Progenitor cell of endocrine pancreas (in vitro differentiated cells): ENCODE results near the gene SEL1L. TPM values are rescaled to one million over a fixed set of nuclear protein-coding genes. Genes with fewer than 3 reads are reported as not detected.
"Not testable (repeated sequence)": the region's sequence is repeated elsewhere in the genome, so short reads cannot be mapped to it uniquely, and the experiment has no call there.

Experiments
- DNase-seq: peaks from one replicate; pipeline ENCODE4 v3.0.0; 2021; ENCODE audit warnings: low spot score; ENCODE audit not compliant: unreplicated experiment
- H3K27ac Mint-ChIP-seq: 2 replicates; pipeline ENCODE4 v1.8.0; 2021; ENCODE audit warnings: mild to moderate bottlenecking, moderate library complexity, mixed read lengths
- H3K27me3 Mint-ChIP-seq: 2 replicates; pipeline ENCODE4 v1.8.0; 2021; ENCODE audit warnings: mixed read lengths
- H3K36me3 Mint-ChIP-seq: 2 replicates; pipeline ENCODE4 v1.8.0; 2022; ENCODE audit warnings: mixed read lengths; ENCODE audit not compliant: insufficient read depth
- H3K4me1 Mint-ChIP-seq: 2 replicates; pipeline ENCODE4 v1.8.0; 2021; ENCODE audit warnings: low read depth, mixed read lengths
- H3K4me3 Mint-ChIP-seq: 2 replicates; pipeline ENCODE4 v1.8.0; 2021; ENCODE audit warnings: low read depth, mild to moderate bottlenecking, moderate library complexity, mixed read lengths
- H3K9me3 Mint-ChIP-seq: 2 replicates; pipeline ENCODE4 v1.8.0; 2021; ENCODE audit warnings: low read depth, mixed read lengths
- total RNA-seq: library from RNA; stranded (reverse); gene quantifications from 2 replicates; pipeline ENCODE4 v1.2.1, GENCODE V29; 2021
- TF ChIP-seq, protein P1 (sequence below): fragments of 200-600 bp; sonication (generic); IDR thresholded peaks from one replicate; pipeline ENCODE4 v1.5.0; 2021; ENCODE audit warnings: antibody characterized with exemption, mild to moderate bottlenecking; ENCODE audit not compliant: unreplicated experiment

SEL1L gene
- total RNA-seq, 1 donor from 2014 or later: 68.3 TPM

DNA sequence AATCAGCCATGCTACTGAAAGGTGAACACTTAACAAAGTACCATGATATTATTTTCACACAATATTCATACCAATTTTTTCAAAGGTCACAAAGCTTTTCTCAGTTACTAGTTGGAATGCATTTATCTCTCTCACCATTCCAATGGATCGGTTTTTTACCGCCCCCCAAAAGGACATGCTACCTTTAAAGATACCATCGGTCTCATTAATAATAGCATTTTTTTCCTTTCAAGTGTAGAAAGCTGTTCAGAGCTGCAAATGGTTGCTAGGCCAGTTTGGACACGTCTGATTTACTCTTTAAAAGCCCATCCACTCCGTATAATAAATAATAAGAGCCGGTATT, 98.6 kb downstream of the SEL1L start:
- Mint-ChIP-seq H3K9me3 (no peaks in the 10 kb centered on the region), H3K4me3 (peak overlapping the region; percentile 86), H3K27me3 (peaks cover 37% of the 10 kb centered on the region), H3K4me1 (peaks cover 19% of the 10 kb centered on the region), H3K27ac (peak overlapping the region; percentile 90), H3K36me3 (no peaks in the 10 kb centered on the region)
- TF ChIP-seq, protein P1, sequence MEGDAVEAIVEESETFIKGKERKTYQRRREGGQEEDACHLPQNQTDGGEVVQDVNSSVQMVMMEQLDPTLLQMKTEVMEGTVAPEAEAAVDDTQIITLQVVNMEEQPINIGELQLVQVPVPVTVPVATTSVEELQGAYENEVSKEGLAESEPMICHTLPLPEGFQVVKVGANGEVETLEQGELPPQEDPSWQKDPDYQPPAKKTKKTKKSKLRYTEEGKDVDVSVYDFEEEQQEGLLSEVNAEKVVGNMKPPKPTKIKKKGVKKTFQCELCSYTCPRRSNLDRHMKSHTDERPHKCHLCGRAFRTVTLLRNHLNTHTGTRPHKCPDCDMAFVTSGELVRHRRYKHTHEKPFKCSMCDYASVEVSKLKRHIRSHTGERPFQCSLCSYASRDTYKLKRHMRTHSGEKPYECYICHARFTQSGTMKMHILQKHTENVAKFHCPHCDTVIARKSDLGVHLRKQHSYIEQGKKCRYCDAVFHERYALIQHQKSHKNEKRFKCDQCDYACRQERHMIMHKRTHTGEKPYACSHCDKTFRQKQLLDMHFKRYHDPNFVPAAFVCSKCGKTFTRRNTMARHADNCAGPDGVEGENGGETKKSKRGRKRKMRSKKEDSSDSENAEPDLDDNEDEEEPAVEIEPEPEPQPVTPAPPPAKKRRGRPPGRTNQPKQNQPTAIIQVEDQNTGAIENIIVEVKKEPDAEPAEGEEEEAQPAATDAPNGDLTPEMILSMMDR: no peak
- no peak for DNase-seq

DNA sequence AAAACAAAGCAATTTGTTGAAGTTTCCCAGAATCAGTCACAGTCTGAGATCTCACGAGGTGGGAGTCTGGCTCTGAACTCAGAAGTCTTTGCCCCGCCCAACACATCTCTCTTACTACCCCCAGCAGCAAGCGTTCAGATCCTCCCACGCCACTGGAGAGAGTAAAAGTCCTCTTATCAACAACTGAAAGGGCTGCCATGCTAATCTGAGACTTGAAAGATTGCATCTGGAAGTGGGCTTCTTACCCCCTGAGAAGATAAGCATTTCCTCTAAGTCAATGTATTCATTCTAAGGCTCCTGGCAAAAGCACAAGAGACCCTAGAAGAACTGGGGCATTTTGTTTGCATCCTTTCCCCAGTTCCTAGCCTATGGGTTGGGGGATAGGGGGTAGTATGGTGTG, 99.4 kb downstream of the SEL1L start:
- no peak for DNase-seq
- Mint-ChIP-seq H3K4me3 (no peak overlapping the region), H3K9me3 (no peaks in the 10 kb centered on the region), H3K36me3 (no peaks in the 10 kb centered on the region), H3K27me3 (peaks cover 31% of the 10 kb centered on the region), H3K27ac (no peak overlapping the region), H3K4me1 (peaks cover 19% of the 10 kb centered on the region)
- TF ChIP-seq, protein P1: no peak

DNA sequence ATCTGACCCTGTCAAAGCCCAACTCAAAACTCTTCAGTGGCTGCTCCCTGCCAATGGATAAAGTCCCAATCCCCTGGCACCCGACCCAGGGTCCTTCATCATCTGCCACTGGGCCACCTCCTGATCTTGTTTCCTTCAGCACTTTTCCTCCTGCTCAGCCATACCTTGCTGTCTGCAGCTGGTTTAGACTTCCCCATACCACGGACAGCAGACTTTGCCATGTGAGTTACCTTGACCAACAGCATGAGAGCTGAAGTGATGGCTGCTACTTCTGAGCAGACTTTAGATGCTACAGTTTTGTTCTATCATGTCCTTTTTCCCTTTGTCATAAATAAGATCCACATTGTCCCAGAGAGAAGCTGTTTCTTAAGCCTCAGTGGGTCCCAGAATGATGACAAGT, 100.3 kb downstream of the SEL1L start:
- H3K27me3 Mint-ChIP-seq: peaks cover 23% of the 10 kb centered on the region
- TF ChIP-seq, protein P1: no peak
- no peaks in the 10 kb centered on the region for H3K36me3 Mint-ChIP-seq
- no peak overlapping the region for H3K27ac Mint-ChIP-seq
- no peak for DNase-seq
- H3K9me3 Mint-ChIP-seq: no peaks in the 10 kb centered on the region
- H3K4me3 Mint-ChIP-seq: peak overlapping the region; percentile 1
- peaks cover 19% of the 10 kb centered on the region for H3K4me1 Mint-ChIP-seq

DNA sequence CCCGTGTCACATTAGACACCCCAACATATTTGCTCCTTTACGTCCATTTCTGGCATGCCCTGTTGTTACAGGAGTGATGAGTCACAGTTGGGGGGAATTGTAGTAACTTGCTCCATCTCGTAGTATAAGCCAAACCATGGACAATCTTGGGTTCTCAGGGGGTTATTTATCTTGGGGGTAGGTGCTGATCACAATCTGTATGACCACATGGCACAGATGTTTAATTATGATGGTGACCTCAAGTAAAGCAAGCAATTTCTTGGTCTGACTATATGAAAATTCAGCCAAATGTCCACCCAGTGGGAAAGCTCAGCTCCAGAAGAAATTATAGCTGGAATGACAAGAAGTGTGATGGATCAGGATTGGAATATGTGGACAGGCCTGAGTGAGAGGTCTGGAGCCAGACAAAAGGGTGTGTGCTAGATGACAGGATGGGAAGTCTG, 101.4 kb downstream of the SEL1L start:
- Mint-ChIP-seq H3K4me1 (peaks cover 25% of the 10 kb centered on the region), H3K27me3 (peaks cover 14% of the 10 kb centered on the region), H3K27ac (no peak overlapping the region), H3K36me3 (no peaks in the 10 kb centered on the region), H3K9me3 (no peaks in the 10 kb centered on the region), H3K4me3 (no peak overlapping the region)
- no peak for DNase-seq
- TF ChIP-seq, protein P1: no peak

DNA sequence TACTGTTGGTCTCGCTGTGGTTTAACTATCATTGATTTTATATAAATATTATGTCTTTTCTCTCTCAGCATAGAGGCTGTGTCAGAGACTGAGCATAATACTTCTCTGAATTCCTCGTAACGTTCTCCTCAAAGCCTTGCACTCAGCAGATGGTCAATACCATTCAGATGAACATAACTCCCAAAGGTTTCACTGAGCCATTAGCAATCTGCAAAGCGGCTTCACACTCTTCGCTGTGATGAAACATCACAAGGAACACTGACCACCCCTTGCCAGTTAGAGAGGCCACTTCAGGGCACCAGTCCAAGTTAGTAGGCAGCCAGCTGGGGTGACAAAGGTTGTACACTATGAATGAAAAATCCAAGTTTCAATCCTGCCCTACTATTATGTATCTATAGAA, 103.4 kb downstream of the SEL1L start:
- TF ChIP-seq, protein P1: no peak
- Mint-ChIP-seq H3K27ac (peak overlapping the region; percentile 14), H3K9me3 (no peaks in the 10 kb centered on the region), H3K27me3 (peaks cover 8% of the 10 kb centered on the region), H3K36me3 (no peaks in the 10 kb centered on the region), H3K4me1 (peaks cover 22% of the 10 kb centered on the region), H3K4me3 (no peak overlapping the region)
- no peak for DNase-seq

DNA sequence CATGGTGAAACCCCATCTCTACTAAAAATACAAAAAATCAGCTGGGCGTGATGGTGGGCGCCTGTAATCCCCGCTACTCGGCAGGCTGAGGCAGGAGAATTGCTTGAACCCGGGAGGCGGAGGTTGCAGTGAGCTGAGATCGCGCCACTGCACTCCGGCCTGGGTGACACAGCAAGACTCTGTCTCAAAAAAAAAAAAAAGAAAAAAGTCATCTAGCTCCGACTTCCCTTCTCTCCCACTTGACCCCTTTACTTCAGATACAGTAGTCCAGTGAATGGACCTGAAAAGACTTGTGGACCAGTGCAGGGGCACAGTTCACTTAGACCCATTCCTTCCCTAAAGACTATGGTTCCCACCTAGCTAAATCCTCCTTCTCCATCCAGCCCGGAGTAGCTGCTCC, 103.9 kb downstream of the SEL1L start:
- H3K27ac Mint-ChIP-seq, DNase-seq, H3K27me3 Mint-ChIP-seq, H3K36me3 Mint-ChIP-seq, H3K4me3 Mint-ChIP-seq, H3K9me3 Mint-ChIP-seq: not testable (repeated sequence)
- H3K4me1 Mint-ChIP-seq: peaks cover 17% of the 10 kb centered on the region
